D341Med (cell line): ENCODE data around the gene PSMC1.

Experiments
- DNase-seq: peaks from one replicate; pipeline ENCODE4 v3.0.0; 2012; ENCODE audit warnings: low spot score

The PSMC1 gene

GRCh38 chr14:90276646-90277367 lies 20.5 kb downstream of the PSMC1 start:
- no peak for DNase-seq

- no peak for DNase-seq
Measured at GRCh38 chr14:90277581-90278198, 21.3 kb downstream of the PSMC1 start.

GRCh38 chr14:90278199-90279175 lies 22.1 kb downstream of the PSMC1 start:
- DNase-seq = no peak

DNA sequence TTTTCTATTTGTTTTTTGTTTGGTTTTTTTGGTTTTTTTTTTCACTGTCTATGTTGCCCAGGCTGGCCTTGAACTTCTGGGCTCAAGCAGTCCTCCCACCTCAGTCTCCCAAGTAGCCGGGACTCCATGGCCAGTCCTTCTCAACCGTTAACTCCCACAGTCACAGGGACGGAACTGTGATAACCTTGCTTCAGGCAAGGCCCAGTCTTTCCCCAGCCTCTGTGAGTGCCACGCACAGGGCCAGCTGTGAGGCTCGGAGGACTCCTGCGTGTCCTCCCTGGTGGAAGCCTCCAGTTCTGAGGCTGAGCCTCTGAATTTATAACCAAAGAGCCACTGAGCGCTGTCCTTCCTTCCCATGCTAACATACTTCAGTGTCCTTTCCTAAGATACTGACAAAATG lies 23.7 kb downstream of the PSMC1 start:
- no peak for DNase-seq

- no peak for DNase-seq
Measured at GRCh38 chr14:90281261-90281660, 24.9 kb downstream of the PSMC1 start.

GRCh38 chr14:90281756-90282155 lies 25.4 kb downstream of the PSMC1 start:
- DNase-seq = no peak

DNA sequence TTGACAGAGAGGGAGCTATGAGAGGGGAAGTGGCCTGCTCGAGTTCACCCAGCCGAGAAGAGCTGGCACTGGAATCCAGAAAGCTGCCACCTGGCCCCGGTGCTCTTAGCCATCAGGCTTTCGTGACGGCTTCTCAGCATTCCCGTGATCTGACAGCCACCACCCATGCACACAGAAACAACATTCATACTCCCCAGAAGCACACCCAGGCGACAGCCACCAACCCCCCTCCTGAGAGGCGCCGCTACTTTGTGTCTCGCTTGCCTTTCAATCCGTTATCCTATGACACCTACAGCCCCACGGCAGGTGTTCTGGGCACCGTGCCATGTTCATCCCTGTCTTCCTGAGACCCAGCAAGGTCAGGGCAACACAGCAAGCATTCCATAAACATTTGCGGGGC lies 31.4 kb downstream of the PSMC1 start:
- DNase-seq = peak; percentile 26

DNA sequence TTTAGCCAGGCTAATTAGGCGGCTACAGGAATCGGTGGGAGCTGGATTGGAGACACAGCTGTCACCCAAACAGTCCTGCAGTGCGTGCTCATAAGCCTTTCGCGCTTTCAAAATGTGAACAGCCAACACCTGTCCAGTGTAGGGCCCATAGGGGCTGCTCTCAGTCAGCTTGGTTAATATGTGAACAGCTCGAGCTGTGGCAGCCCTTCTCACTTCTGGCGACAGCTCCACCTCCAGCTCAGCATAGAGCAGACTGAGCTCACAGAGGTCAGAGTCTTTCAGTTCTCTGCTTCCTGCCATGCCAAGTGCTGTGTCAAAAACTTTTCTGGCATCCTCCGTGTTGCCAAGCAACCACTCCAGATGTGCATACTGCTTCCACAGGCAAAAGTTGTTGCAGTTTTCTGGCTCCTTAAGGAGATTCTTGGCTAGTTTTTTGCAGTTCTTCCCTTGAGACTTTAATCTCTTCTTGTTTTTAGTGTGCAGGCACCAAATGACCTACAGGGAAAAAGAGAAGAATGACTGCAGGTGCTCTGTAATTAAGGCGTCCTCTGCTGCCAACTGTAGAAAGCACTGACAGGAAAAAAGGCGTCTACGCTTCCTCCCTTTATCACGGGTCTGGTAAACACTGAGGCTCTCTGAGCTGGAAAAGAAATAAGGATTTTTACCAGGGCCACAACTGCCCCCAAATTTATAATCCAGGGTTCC lies 32.5 kb downstream of the PSMC1 start:
- peak; percentile 46 for DNase-seq

DNA sequence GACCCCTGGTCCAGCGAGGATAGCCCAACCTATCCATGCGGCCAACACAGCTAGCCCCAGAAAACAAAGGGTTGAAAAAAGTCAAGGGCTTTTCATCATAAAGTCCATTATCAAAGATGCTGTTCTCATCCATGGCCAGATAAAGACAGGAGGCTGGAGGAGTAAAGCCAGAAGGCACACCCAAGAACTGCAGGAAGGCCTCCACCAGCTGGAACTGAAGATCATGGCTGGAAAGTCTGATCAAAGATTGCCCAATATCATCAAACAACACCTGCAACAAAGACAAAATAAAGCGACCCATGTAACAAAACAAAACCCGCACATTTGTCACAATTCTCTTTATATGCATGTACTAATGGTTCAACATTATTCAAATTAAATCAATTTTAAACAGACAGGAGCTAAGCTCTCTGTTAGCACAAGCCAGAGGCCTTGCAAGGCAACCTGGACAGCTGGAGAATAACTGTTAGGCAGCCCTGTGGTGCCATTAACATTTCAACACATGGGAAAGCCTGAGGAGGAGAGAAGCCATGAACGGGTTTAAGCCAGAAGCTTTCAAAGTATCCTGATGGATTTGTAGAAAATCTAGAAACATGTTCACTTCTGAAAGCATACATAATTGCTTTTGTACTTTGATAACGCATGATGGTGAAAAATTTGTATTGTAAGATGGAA lies 34.1 kb downstream of the PSMC1 start:
- no peak for DNase-seq

DNA sequence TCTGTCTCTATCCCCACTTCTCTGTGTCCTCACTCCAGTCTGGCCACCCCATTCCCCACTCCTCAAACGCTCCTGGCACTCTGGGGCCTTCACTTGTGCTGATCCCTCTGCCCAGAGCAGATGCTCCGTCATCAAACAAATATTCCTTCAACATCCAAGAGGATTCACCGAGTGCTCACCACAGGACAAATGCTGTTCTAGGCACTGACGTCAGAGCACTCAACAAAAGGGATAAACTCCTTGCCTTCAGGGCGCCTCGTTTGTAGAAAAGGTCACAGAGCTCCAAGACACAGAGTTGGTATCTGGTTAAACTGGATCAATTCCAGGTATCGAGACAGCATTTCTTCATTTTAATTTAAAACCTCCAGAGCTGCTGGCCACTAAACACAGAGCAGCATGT lies 35.3 kb downstream of the PSMC1 start:
- DNase-seq = no peak

- no peak for DNase-seq
Measured at GRCh38 chr14:90293766-90294730, 37.7 kb downstream of the PSMC1 start.

- no peak for DNase-seq
Measured at GRCh38 chr14:90294872-90295271, 38.5 kb downstream of the PSMC1 start.

DNA sequence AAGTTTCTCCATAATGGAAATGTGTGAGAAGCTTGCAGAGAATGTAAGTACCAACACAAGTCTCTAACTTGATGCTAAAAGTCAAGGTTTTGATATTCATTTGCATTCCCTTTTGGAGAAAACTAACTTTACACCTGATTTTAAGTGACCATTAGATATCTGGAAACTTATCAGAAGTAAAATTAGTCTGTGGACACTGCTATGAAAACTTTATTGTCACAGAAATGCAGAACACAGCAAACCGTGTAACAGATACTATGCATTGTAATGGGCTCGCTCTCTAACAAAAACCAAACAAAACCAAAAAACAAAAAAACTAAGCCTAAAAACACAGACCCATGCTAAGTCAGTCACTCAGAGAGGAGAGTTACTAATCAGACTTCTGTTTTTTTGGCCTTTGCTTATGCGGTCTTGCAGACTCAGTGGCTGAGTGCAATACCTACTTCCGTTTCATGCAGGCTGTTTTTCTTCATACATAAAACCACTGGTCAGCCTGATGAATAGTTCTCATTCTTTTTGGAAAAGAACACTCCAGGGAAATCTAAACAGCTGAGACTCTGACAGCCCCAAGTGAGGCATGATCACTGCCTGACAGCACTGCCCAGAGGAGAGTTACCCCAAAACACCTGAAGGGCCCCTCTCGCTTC lies 39.6 kb downstream of the PSMC1 start:
- DNase-seq = no peak

- DNase-seq = no peak
Measured at GRCh38 chr14:90296641-90297040, 40.3 kb downstream of the PSMC1 start.

- DNase-seq = no peak
Measured at GRCh38 chr14:90297876-90298629, 41.7 kb downstream of the PSMC1 start.

DNA sequence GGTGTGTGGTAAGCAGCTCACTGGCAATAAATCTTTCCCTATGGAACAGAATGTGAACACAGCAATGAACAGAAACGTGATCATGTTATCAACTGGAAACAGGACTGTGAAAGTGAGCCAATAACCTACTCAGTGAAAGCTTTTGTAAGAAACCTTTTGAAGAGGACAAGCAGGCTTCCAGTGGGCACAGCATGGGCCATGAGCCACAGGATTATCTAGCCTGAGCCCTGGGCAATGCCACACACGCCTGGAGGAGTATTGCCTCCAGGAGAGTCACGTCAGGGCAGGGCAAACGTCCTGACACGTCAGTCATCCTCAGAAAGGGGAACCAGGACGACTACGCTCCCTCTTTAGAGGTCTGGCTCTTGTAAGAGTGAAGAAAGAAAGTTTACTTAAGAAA lies 43.1 kb downstream of the PSMC1 start:
- DNase-seq = no peak

GRCh38 chr14:90300611-90301047 lies 44.3 kb downstream of the PSMC1 start:
- DNase-seq = no peak

DNA sequence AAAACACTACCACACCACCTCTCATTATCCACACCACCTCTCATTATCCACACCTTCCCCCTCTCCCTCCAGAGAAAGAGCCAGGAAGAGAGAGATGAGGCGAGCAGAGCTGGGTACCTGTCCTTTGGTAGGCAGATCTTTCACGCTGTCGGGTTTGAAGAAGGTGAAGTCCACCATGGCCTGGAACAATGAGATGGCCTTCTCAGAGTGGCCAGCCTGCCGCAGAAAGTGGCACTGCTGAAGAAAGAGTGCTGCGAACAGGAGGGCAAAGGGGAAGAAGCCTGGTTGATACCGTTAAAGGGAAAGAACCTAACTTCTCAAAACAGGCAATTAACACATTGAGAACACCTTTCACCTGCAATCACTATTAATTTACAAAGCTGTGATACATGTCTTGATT lies 44.8 kb downstream of the PSMC1 start:
- DNase-seq = no peak

DNA sequence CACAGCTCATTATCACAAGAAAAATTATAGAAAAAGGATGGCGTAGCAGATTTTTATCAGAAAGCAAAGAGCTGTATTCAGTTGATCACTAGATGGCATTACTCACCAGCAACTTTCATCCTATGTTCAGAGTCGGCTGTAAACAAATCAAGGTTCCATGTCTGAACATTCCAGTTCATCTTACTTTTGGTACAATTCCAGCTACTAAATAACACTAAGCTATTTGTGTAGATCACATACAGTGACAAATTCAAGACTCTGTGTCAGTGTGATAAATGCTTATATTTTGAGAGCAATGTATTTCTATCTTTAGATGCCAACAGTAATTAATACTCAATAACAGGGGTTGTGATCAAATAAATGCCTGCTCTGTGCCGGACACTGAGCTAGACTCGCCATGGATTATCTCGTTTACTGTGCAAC lies 45.3 kb downstream of the PSMC1 start:
- DNase-seq = no peak
